Endothelial cell of umbilical vein (primary cell): ENCODE results near the gene SGK1. TPM values are rescaled to one million over a fixed set of nuclear protein-coding genes. Genes with fewer than 3 reads are reported as not detected.

ENCODE experiments used
- BruUV-seq: library from RNA; stranded (reverse); fragments of 400-500 nt; replicated peaks from 2 replicates; lab custom pipeline; 2021; lab: Mats Ljungman, UMichigan
- CTCF ChIA-PET: fragments of 300-600, 350-600 bp; sonication (Branson Sonifier 250); formaldehyde crosslinking; loops from one replicate; lab custom pipeline; 2021; ENCODE audit warnings: antibody characterized with exemption, inconsistent platforms; lab: Charles Lee
- POLR2A ChIA-PET: fragments of 300-600, 350-600 bp; sonication (Branson Sonifier 250); formaldehyde crosslinking; loops from one replicate; lab custom pipeline; 2021; ENCODE audit warnings: antibody characterized with exemption, inconsistent platforms; lab: Charles Lee
- DNase-seq: peaks from one replicate; pipeline ENCODE4 v3.0.0-alpha.2; 2011; ENCODE audit warnings: low read depth, low spot score
- FAIRE-seq: peaks from 2 replicates; lab custom pipeline; 2011; peaks lifted over from hg19 to GRCh38; lab: Jason Lieb, UNC
- H2AFZ ChIP-seq: 2 replicates; pipeline ENCODE4 v1.6.0; 2012; ENCODE audit warnings: low read depth, low read length, control low read depth, inconsistent platforms
- H3K27ac ChIP-seq: 2 replicates; pipeline ENCODE4 v1.5.1; 2011; ENCODE audit warnings: low read depth, mild to moderate bottlenecking, control low read depth, low read length, moderate library complexity; ENCODE audit not compliant: insufficient read depth
- H3K27me3 ChIP-seq, 2 experiments: 2 replicates each; pipeline versions ENCODE4 v1.6.0 to v1.6.1; 2011; ENCODE audit warnings: low read length in 2 of 2, mixed read lengths in 1 of 2; ENCODE audit not compliant: control insufficient read depth in 2 of 2, insufficient read depth in 2 of 2
- H3K36me3 ChIP-seq, 2 experiments: 2 replicates in 1 of 2; 3 replicates in 1 of 2; pipeline ENCODE4 v1.5.1; 2011; ENCODE audit warnings: low read length in 2 of 2, mild to moderate bottlenecking in 1 of 2, moderate library complexity in 1 of 2; ENCODE audit not compliant: control insufficient read depth in 2 of 2, insufficient read depth in 2 of 2; ENCODE audit errors: extremely low read depth in 1 of 2
- H3K4me1 ChIP-seq: 3 replicates; pipeline ENCODE4 v1.5.1; 2011; ENCODE audit warnings: mild to moderate bottlenecking, low read length; ENCODE audit not compliant: control insufficient read depth, insufficient read depth; ENCODE audit errors: extremely low read depth
- H3K4me2 ChIP-seq: 2 replicates; pipeline ENCODE4 v1.6.1; 2011; ENCODE audit warnings: low read length, control low read depth, mixed read lengths; ENCODE audit not compliant: insufficient read depth
- H3K4me3 ChIP-seq, 3 experiments: fragments of 200-600 bp in 1 of 3; sonication (generic), shearing (Covaris generic) in 1 of 3; replicated peaks in 1 of 3; 2 replicates each; pipeline ENCODE4 v1.5.1; 2011 to 2016; ENCODE audit warnings: control low read depth in 3 of 3, low read length in 3 of 3, mild to moderate bottlenecking in 2 of 3, inconsistent platforms in 1 of 3, low read depth in 1 of 3, moderate library complexity in 1 of 3; ENCODE audit not compliant: insufficient read depth in 1 of 3
- H3K79me2 ChIP-seq: 2 replicates; pipeline ENCODE4 v1.6.0; 2012; ENCODE audit warnings: low read length, inconsistent platforms; ENCODE audit not compliant: control insufficient read depth, insufficient read depth
- H3K9ac ChIP-seq: replicated peaks from 2 replicates; pipeline ENCODE3; 2011; ENCODE audit warnings: low read length, control low read depth; ENCODE audit not compliant: insufficient read depth; ENCODE audit errors: extremely low read depth
- H3K9me1 ChIP-seq: replicated peaks from 3 replicates; pipeline ENCODE4 v1.6.0; 2011; ENCODE audit warnings: mild to moderate bottlenecking, low read length; ENCODE audit not compliant: control insufficient read depth, insufficient read depth; ENCODE audit errors: extremely low read depth
- H3K9me3 ChIP-seq: replicated peaks from 2 replicates; pipeline ENCODE4 v1.5.1; 2012; ENCODE audit warnings: low read length, inconsistent platforms; ENCODE audit not compliant: control insufficient read depth, insufficient read depth
- H4K20me1 ChIP-seq: replicated peaks from 2 replicates; pipeline ENCODE3; 2011; ENCODE audit warnings: mild to moderate bottlenecking, low read length; ENCODE audit not compliant: control insufficient read depth, insufficient read depth; ENCODE audit errors: extremely low read depth
- EZH2 ChIP-seq: IDR thresholded peaks from 2 replicates; pipeline ENCODE4 v1.6.1; 2012; ENCODE audit warnings: borderline replicate concordance, low read depth, mild to moderate bottlenecking, moderate library complexity, low read length, inconsistent platforms; ENCODE audit not compliant: severe bottlenecking
- FOS ChIP-seq: IDR thresholded peaks from 2 replicates; pipeline ENCODE4 v1.6.1; 2011; ENCODE audit warnings: mild to moderate bottlenecking, low read length, moderate library complexity, borderline replicate concordance; ENCODE audit not compliant: insufficient read depth
- GATA2 ChIP-seq: IDR thresholded peaks from 2 replicates; pipeline ENCODE4 v1.7.0; 2011; ENCODE audit warnings: low read depth, mild to moderate bottlenecking, moderate library complexity, mixed read lengths, low read length; ENCODE audit not compliant: insufficient read length, insufficient read depth
- JUN ChIP-seq: IDR thresholded peaks from 2 replicates; pipeline ENCODE4 v1.6.1; 2011; ENCODE audit warnings: borderline replicate concordance, low read depth; ENCODE audit not compliant: insufficient read length, insufficient read depth
- MYC ChIP-seq: IDR thresholded peaks from one replicate; pipeline ENCODE4 v1.6.1; 2011; ENCODE audit warnings: mild to moderate bottlenecking, low read depth, low read length
- POLR2A ChIP-seq: IDR thresholded peaks from 2 replicates; pipeline ENCODE4 v1.6.1; 2012; ENCODE audit warnings: low read depth, mild to moderate bottlenecking, control low read depth, low read length
- POLR2AphosphoS5 ChIP-seq: IDR thresholded peaks from 2 replicates; pipeline ENCODE4 v1.6.1; 2012; ENCODE audit warnings: low read depth, mild to moderate bottlenecking, control low read depth, low read length, moderate library complexity; ENCODE audit not compliant: insufficient read depth
- dilution Hi-C: fragments of 300-500 bp; cut with MboI; formaldehyde crosslinking; loops from one replicate; pipeline ENCODE4 v1.15.0; 2019; ENCODE audit warnings: low sequenced_read_pairs; ENCODE audit not compliant: extremely low pct_ligation_motif_present
- intact Hi-C: fragments of 100-400 bp; cut with micrococcal nuclease; formaldehyde crosslinking; loops from one replicate; pipeline ENCODE4 v1.10.0; 2022
- polyA plus RNA-seq, 4 experiments: library from polyadenylated mRNA; depleted of rRNA in 3 of 4; stranded (reverse) in 3 of 4; unstranded in 1 of 4; fragments of >200 nt; gene quantifications; 2 replicates each; pipeline versions ENCODE4 v1.2.1 to v1.2.3, GENCODE V29; 2011 to 2012; ENCODE audit warnings: missing spikeins in 1 of 4
- total RNA-seq: library from RNA; stranded (reverse); gene quantifications from 2 replicates; pipeline ENCODE4 v1.2.3, GENCODE V29; 2021
- TF ChIP-seq, protein P1 (sequence below), 2 donors: IDR thresholded peaks; 1 replicate in 1 of 2; 2 replicates in 1 of 2; pipeline ENCODE4 v1.5.1; 2011; ENCODE audit warnings: low read length in 2 of 2, mild to moderate bottlenecking in 2 of 2, moderate library complexity in 2 of 2, control low read depth in 1 of 2, inconsistent platforms in 1 of 2, low read depth in 1 of 2; ENCODE audit not compliant: insufficient read depth in 1 of 2; ENCODE audit errors: extremely low read depth in 1 of 2
- TF ChIP-seq, protein P2 (sequence below): IDR thresholded peaks from 2 replicates; pipeline ENCODE4 v1.6.1; 2011; ENCODE audit not compliant: insufficient read depth, insufficient read length

The SGK1 gene
- total and polyA plus RNA-seq, 2 donors (not counting 3 experiments of a cell fraction or from before 2014, with no cell fraction given) = 121 to 128 TPM

DNA sequence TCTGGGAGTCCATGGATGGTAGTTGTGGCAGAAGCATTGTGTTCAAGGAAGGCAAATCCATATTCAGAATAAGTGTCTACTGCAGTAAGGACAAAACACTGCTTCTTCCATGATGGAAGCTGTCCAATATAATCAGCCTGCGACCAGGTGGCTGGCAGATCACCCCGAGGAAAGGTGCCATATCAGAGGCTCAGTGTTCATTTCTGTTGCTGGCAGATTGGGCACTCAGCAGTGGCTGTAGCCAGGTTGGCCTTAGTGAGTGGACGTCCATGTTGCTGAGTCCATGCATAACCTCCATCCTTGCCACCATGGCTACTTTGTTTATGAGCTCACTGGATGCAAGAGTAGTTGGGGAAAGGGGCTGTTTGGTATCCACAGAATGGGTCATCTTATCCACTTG, 130.2 kb downstream of the SGK1 start:
- Histone ChIP-seq H3K9me1 (no peaks in the 10 kb centered on the region), H3K27ac (no peak overlapping the region), H4K20me1 (no peaks in the 10 kb centered on the region), H3K36me3 (no peaks in the 10 kb centered on the region), H3K9ac (no peak overlapping the region), H3K4me1 (no peaks in the 10 kb centered on the region), H2AFZ (no peak overlapping the region), H3K27me3 (no peaks in the 10 kb centered on the region), H3K4me3 (no peak overlapping the region), H3K4me2 (no peak overlapping the region), H3K9me3 (no peaks in the 10 kb centered on the region), H3K79me2 (no peaks in the 10 kb centered on the region)
- no TSS peak for BruUV-seq
- POLR2A ChIA-PET = no interaction called here
- intact Hi-C loops (no loop called here), dilution Hi-C loops (no loop called here)
- FAIRE-seq (no peak), DNase-seq (no peak)
- TF ChIP-seq MYC (no peak), POLR2AphosphoS5 (no peak), FOS (no peak), POLR2A (no peak)
- TF ChIP-seq, protein P1, sequence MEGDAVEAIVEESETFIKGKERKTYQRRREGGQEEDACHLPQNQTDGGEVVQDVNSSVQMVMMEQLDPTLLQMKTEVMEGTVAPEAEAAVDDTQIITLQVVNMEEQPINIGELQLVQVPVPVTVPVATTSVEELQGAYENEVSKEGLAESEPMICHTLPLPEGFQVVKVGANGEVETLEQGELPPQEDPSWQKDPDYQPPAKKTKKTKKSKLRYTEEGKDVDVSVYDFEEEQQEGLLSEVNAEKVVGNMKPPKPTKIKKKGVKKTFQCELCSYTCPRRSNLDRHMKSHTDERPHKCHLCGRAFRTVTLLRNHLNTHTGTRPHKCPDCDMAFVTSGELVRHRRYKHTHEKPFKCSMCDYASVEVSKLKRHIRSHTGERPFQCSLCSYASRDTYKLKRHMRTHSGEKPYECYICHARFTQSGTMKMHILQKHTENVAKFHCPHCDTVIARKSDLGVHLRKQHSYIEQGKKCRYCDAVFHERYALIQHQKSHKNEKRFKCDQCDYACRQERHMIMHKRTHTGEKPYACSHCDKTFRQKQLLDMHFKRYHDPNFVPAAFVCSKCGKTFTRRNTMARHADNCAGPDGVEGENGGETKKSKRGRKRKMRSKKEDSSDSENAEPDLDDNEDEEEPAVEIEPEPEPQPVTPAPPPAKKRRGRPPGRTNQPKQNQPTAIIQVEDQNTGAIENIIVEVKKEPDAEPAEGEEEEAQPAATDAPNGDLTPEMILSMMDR (IDR thresholded peaks at IDR 0.05; ENCODE audit: extremely low read depth in 1 of 2, insufficient read depth in 1 of 2, low read depth in 1 of 2, low read length in 2 of 2) = no peak
- CTCF ChIA-PET = interaction anchor here (0.6 to 1.5 kb wide), 3 partner anchors 18 to 636 kb away, joined by 3 to 4 read pairs (median 3); no protein-coding TSS in a partner anchor

DNA sequence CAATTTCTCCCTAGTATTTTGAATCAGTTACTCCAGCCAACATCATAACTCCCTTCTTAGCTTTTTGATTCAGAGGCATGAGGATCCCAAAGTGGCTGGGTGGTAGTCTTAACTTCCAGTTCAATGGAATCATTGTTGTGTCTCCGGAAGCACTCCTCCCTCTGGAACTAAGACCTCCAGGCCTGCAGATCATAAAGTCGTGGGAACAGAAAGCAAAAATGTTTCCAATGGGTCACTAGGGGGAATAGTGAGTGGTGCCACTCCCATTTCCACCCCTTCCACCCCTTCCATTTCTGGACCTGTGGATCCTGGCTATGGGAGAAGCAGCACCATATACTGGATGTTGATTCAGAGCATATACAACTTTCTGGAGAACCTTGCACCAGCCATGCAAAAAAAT, 130.8 kb downstream of the SGK1 start:
- dilution Hi-C loops = no loop called here
- DNase-seq = no peak
- TF ChIP-seq, protein P2, sequence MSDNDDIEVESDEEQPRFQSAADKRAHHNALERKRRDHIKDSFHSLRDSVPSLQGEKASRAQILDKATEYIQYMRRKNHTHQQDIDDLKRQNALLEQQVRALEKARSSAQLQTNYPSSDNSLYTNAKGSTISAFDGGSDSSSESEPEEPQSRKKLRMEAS = no peak
- TF ChIP-seq POLR2A (no peak), POLR2AphosphoS5 (no peak), FOS (no peak), JUN (no peak), MYC (no peak), EZH2 (no peak), GATA2 (no peak)
- TF ChIP-seq, protein P1 (IDR thresholded peaks at IDR 0.05; ENCODE audit: extremely low read depth in 1 of 2, insufficient read depth in 1 of 2, low read depth in 1 of 2, low read length in 2 of 2) = no peak
- Histone ChIP-seq H4K20me1 (no peaks in the 10 kb centered on the region), H3K9me1 (no peaks in the 10 kb centered on the region), H3K36me3 (no peaks in the 10 kb centered on the region), H3K4me1 (no peaks in the 10 kb centered on the region), H3K79me2 (no peaks in the 10 kb centered on the region), H3K27ac (no peak overlapping the region), H3K9me3 (no peaks in the 10 kb centered on the region), H3K9ac (no peak overlapping the region), H3K27me3 (no peaks in the 10 kb centered on the region), H3K4me2 (no peak overlapping the region), H2AFZ (no peak overlapping the region), H3K4me3 (no peak overlapping the region)
- CTCF ChIA-PET = interaction anchor here (1.2 kb wide), 1 partner anchor 9 kb away, joined by 3 read pairs; no protein-coding TSS in a partner anchor
- intact Hi-C loops = no loop called here
- POLR2A ChIA-PET = no interaction called here
- BruUV-seq = no TSS peak
- FAIRE-seq = no peak
